Astrocyte (in vitro differentiated cells and primary cell): ENCODE results near the gene ANTXR2. TPM values are rescaled to one million over a fixed set of nuclear protein-coding genes. Genes with fewer than 3 reads are reported as not detected.

Experiments used
- DNase-seq: peaks from one replicate; pipeline ENCODE4 v3.0.0-alpha.2; 2010; ENCODE audit warnings: low read depth
- FAIRE-seq: peaks from 2 replicates; lab custom pipeline; 2011; peaks lifted over from hg19 to GRCh38; lab: Jason Lieb, UNC
- H2AFZ ChIP-seq: 2 replicates; pipeline ENCODE4 v1.6.0; 2012; ENCODE audit warnings: low read depth, low read length, inconsistent platforms
- H3K27ac ChIP-seq: 2 replicates; pipeline ENCODE4 v1.5.1; 2011; ENCODE audit warnings: low read depth, low read length, inconsistent platforms
- H3K27me3 ChIP-seq: 2 replicates; pipeline ENCODE4 v1.6.0; 2011; ENCODE audit warnings: low read length, inconsistent platforms; ENCODE audit not compliant: insufficient read depth
- H3K36me3 ChIP-seq: 2 replicates; pipeline ENCODE4 v1.5.1; 2011; ENCODE audit warnings: low read length, inconsistent platforms; ENCODE audit not compliant: insufficient read depth
- H3K4me1 ChIP-seq: 2 replicates; pipeline ENCODE4 v1.5.1; 2011; ENCODE audit warnings: low read length, inconsistent platforms; ENCODE audit not compliant: insufficient read depth
- H3K4me2 ChIP-seq: 2 replicates; pipeline ENCODE4 v1.6.0; 2012; ENCODE audit warnings: low read length, inconsistent platforms
- H3K4me3 ChIP-seq: 2 replicates; pipeline ENCODE4 v1.5.1; 2011; ENCODE audit warnings: low read depth, mild to moderate bottlenecking, low read length, inconsistent platforms; ENCODE audit not compliant: insufficient read depth
- H3K79me2 ChIP-seq: 2 replicates; pipeline ENCODE4 v1.6.0; 2012; ENCODE audit warnings: mild to moderate bottlenecking, low read length, inconsistent platforms; ENCODE audit not compliant: insufficient read depth
- H3K9ac ChIP-seq: 2 replicates; pipeline ENCODE4 v1.6.0; 2012; ENCODE audit warnings: mild to moderate bottlenecking, low read length, inconsistent platforms
- H3K9me3 ChIP-seq: 2 replicates; pipeline ENCODE4 v1.5.1; 2012; ENCODE audit warnings: low read depth, mild to moderate bottlenecking, low read length, inconsistent platforms; ENCODE audit not compliant: insufficient read depth
- H4K20me1 ChIP-seq: 2 replicates; pipeline ENCODE4 v1.6.0; 2012; ENCODE audit warnings: low read length, inconsistent platforms; ENCODE audit not compliant: insufficient read depth
- H3K27ac Mint-ChIP-seq: one replicate; pipeline ENCODE4 v1.8.0; 2021; ENCODE audit warnings: mild to moderate bottlenecking, mixed read lengths; ENCODE audit not compliant: unreplicated experiment
- H3K27me3 Mint-ChIP-seq: one replicate; pipeline ENCODE4 v1.8.0; 2021; ENCODE audit warnings: low read depth, mixed read lengths; ENCODE audit not compliant: unreplicated experiment
- H3K36me3 Mint-ChIP-seq: one replicate; pipeline ENCODE4 v1.8.0; 2021; ENCODE audit warnings: low read depth, mixed read lengths; ENCODE audit not compliant: unreplicated experiment
- H3K4me1 Mint-ChIP-seq: one replicate; pipeline ENCODE4 v1.8.0; 2021; ENCODE audit warnings: low read depth, mixed read lengths; ENCODE audit not compliant: unreplicated experiment
- H3K4me3 Mint-ChIP-seq: one replicate; pipeline ENCODE4 v1.8.0; 2021; ENCODE audit warnings: mild to moderate bottlenecking, moderate library complexity, mixed read lengths; ENCODE audit not compliant: unreplicated experiment
- H3K9me3 Mint-ChIP-seq: one replicate; pipeline ENCODE4 v1.8.0; 2021; ENCODE audit warnings: mild to moderate bottlenecking, mixed read lengths; ENCODE audit not compliant: unreplicated experiment
- CTCF ChIP-seq: IDR thresholded peaks from 2 replicates; pipeline ENCODE4 v1.5.1; 2011; ENCODE audit warnings: low read depth, mild to moderate bottlenecking, inconsistent platforms, low read length, moderate library complexity; ENCODE audit not compliant: insufficient read depth
- EZH2 ChIP-seq: IDR thresholded peaks from 2 replicates; pipeline ENCODE4 v1.6.1; 2012; ENCODE audit warnings: mild to moderate bottlenecking, low read length, inconsistent platforms; ENCODE audit not compliant: insufficient read depth
- total RNA-seq: library from RNA; stranded (reverse); gene quantifications from 2 replicates; pipeline ENCODE4 v1.2.1, GENCODE V29; 2021

Gene ANTXR2
- total RNA-seq, 1 donor from 2014 or later = 34.7 TPM

GRCh38 chr4:80010316-80010715 lies 62.7 kb downstream of the ANTXR2 start:
- H3K36me3 Mint-ChIP-seq = peaks cover 2% of the 10 kb centered on the region
- peaks cover 11% of the 10 kb centered on the region for H3K4me1 Mint-ChIP-seq
- H3K79me2 ChIP-seq = peaks cover 23% of the 10 kb centered on the region
- H4K20me1 ChIP-seq = no peaks in the 10 kb centered on the region
- no peak for FAIRE-seq
- H3K9me3 Mint-ChIP-seq = no peaks in the 10 kb centered on the region
- H3K27ac Mint-ChIP-seq = no peak overlapping the region
- H3K4me3 Mint-ChIP-seq = no peak overlapping the region
- peaks cover 13% of the 10 kb centered on the region for H3K4me1 ChIP-seq
- H3K9me3 ChIP-seq = no peaks in the 10 kb centered on the region
- no peaks in the 10 kb centered on the region for H3K27me3 Mint-ChIP-seq
- H2AFZ ChIP-seq = no peak overlapping the region
- H3K36me3 ChIP-seq = peaks cover 16% of the 10 kb centered on the region
- no peak for TF ChIP-seq CTCF
- no peak for TF ChIP-seq EZH2
- DNase-seq = no peak
- no peak overlapping the region for H3K4me2 ChIP-seq
- H3K27me3 ChIP-seq = no peaks in the 10 kb centered on the region
- H3K4me3 ChIP-seq = no peak overlapping the region
- H3K9ac ChIP-seq = no peak overlapping the region
- no peak overlapping the region for H3K27ac ChIP-seq

- Mint-ChIP-seq H3K27ac (no peak overlapping the region), H3K9me3 (peaks cover under 1% of the 10 kb centered on the region), H3K36me3 (peaks cover 3% of the 10 kb centered on the region), H3K4me3 (no peak overlapping the region), H3K4me1 (peaks cover 11% of the 10 kb centered on the region), H3K27me3 (no peaks in the 10 kb centered on the region)
- no peak overlapping the region for H3K27ac ChIP-seq
- DNase-seq (no peak), FAIRE-seq (no peak)
- no peaks in the 10 kb centered on the region for H3K9me3 ChIP-seq
- H3K4me3 ChIP-seq = no peak overlapping the region
- no peaks in the 10 kb centered on the region for H4K20me1 ChIP-seq
- H3K9ac ChIP-seq = no peak overlapping the region
- H2AFZ ChIP-seq = no peak overlapping the region
- peaks cover 12% of the 10 kb centered on the region for H3K36me3 ChIP-seq
- TF ChIP-seq EZH2 = no peak
- no peak for TF ChIP-seq CTCF
- H3K4me2 ChIP-seq = no peak overlapping the region
- peaks cover 18% of the 10 kb centered on the region for H3K79me2 ChIP-seq
- peaks cover 13% of the 10 kb centered on the region for H3K4me1 ChIP-seq
- no peaks in the 10 kb centered on the region for H3K27me3 ChIP-seq
Measured at GRCh38 chr4:80009806-80010205, 63.2 kb downstream of the ANTXR2 start.

GRCh38 chr4:80008971-80009370 lies 64.1 kb downstream of the ANTXR2 start:
- no peak overlapping the region for H3K4me2 ChIP-seq
- H3K4me1 ChIP-seq = peaks cover 13% of the 10 kb centered on the region
- no peak overlapping the region for H3K27ac Mint-ChIP-seq
- no peak overlapping the region for H3K4me3 ChIP-seq
- H3K27me3 Mint-ChIP-seq = no peaks in the 10 kb centered on the region
- H3K79me2 ChIP-seq = peaks cover 21% of the 10 kb centered on the region
- TF ChIP-seq CTCF (no peak), EZH2 (no peak)
- H3K36me3 Mint-ChIP-seq = peaks cover 7% of the 10 kb centered on the region
- no peaks in the 10 kb centered on the region for H3K9me3 ChIP-seq
- peaks cover 11% of the 10 kb centered on the region for H3K4me1 Mint-ChIP-seq
- H2AFZ ChIP-seq = no peak overlapping the region
- peaks cover 9% of the 10 kb centered on the region for H3K36me3 ChIP-seq
- H3K27ac ChIP-seq = no peak overlapping the region
- H3K9me3 Mint-ChIP-seq = peaks cover 7% of the 10 kb centered on the region
- no peak for DNase-seq
- no peak overlapping the region for H3K9ac ChIP-seq
- FAIRE-seq = no peak
- H3K27me3 ChIP-seq = no peaks in the 10 kb centered on the region
- H4K20me1 ChIP-seq = no peaks in the 10 kb centered on the region
- no peak overlapping the region for H3K4me3 Mint-ChIP-seq
